Parathyroid adenoma (tissue), 2 donors: ENCODE measurements around the gene KPNA3.
"Not testable (repeated sequence)": the region's sequence is repeated elsewhere in the genome, so short reads cannot be mapped to it uniquely, and the experiment has no call there.

ENCODE experiments used
- H2AFZ ChIP-seq: fragments of 300-600 bp; sonication (generic); one replicate; pipeline ENCODE4 v1.7.0; 2017; ENCODE audit warnings: antibody characterized with exemption, mild to moderate bottlenecking
- H3K27ac ChIP-seq: fragments of 300-600 bp; sonication (generic); one replicate; pipeline ENCODE4 v1.7.0; 2017
- H3K27me3 ChIP-seq: fragments of 300-600 bp; sonication (generic); one replicate; pipeline ENCODE4 v1.7.0; 2017; ENCODE audit warnings: low read length; ENCODE audit not compliant: control insufficient read depth, insufficient read depth
- H3K36me3 ChIP-seq: fragments of 300-600 bp; sonication (generic); one replicate; pipeline ENCODE4 v1.7.0; 2017; ENCODE audit warnings: low read length; ENCODE audit not compliant: control insufficient read depth, insufficient read depth
- H3K4me1 ChIP-seq: fragments of 300-600 bp; sonication (generic); one replicate; pipeline ENCODE4 v1.7.0; 2017; ENCODE audit warnings: control low read depth
- H3K4me2 ChIP-seq: fragments of 300-600 bp; sonication (generic); one replicate; pipeline ENCODE4 v1.7.0; 2017; ENCODE audit warnings: low read length
- H3K4me3 ChIP-seq: fragments of 300-600 bp; sonication (generic); one replicate; pipeline ENCODE4 v1.7.0; 2017; ENCODE audit warnings: low read depth, low read length
- H3K79me2 ChIP-seq: fragments of 300-600 bp; sonication (generic); one replicate; pipeline ENCODE4 v1.7.0; 2017; ENCODE audit warnings: control low read depth
- H3K9ac ChIP-seq: fragments of 300-600 bp; sonication (generic); one replicate; pipeline ENCODE4 v1.7.0; 2017; ENCODE audit warnings: mild to moderate bottlenecking
- H3K9me3 ChIP-seq: fragments of 300-600 bp; sonication (generic); one replicate; pipeline ENCODE4 v1.7.0; 2017; ENCODE audit warnings: low read length; ENCODE audit not compliant: control insufficient read depth
- TF ChIP-seq, protein P1 (sequence below): fragments of 300-600 bp; sonication (generic); IDR thresholded peaks from one replicate; pipeline ENCODE4 v1.7.0; 2017; ENCODE audit warnings: antibody characterized with exemption, mild to moderate bottlenecking
- donor health status: primary hyperparathyroidism.

KPNA3 gene

DNA sequence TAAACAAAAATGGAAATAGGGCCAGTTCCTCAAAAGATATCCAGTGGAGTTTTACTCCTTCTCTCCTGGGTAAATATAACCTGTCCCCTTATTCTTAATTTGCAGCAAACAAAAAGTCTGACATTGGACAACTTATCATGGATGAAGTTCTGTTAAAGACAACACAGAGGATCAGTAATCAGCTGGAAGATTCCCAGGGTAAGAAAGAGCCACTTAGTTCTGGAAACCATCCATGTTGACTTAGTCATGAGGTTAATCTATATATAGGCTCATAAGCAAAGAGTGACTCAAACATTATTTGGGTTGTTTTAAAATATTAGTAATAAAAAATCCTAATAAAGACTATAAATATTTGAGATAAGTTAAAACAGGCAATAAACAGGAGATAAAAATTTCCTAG is 60.7 kb downstream of the KPNA3 start:
- Histone ChIP-seq H3K4me3 (no peak overlapping the region), H3K9ac (no peak overlapping the region), H3K27ac (no peak overlapping the region), H3K4me1 (no peaks in the 10 kb centered on the region), H3K27me3 (no peaks in the 10 kb centered on the region), H2AFZ (no peak overlapping the region), H3K9me3 (no peaks in the 10 kb centered on the region), H3K4me2 (no peak overlapping the region), H3K36me3 (no peaks in the 10 kb centered on the region), H3K79me2 (no peaks in the 10 kb centered on the region)
- TF ChIP-seq, protein P1, sequence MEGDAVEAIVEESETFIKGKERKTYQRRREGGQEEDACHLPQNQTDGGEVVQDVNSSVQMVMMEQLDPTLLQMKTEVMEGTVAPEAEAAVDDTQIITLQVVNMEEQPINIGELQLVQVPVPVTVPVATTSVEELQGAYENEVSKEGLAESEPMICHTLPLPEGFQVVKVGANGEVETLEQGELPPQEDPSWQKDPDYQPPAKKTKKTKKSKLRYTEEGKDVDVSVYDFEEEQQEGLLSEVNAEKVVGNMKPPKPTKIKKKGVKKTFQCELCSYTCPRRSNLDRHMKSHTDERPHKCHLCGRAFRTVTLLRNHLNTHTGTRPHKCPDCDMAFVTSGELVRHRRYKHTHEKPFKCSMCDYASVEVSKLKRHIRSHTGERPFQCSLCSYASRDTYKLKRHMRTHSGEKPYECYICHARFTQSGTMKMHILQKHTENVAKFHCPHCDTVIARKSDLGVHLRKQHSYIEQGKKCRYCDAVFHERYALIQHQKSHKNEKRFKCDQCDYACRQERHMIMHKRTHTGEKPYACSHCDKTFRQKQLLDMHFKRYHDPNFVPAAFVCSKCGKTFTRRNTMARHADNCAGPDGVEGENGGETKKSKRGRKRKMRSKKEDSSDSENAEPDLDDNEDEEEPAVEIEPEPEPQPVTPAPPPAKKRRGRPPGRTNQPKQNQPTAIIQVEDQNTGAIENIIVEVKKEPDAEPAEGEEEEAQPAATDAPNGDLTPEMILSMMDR: no peak

DNA sequence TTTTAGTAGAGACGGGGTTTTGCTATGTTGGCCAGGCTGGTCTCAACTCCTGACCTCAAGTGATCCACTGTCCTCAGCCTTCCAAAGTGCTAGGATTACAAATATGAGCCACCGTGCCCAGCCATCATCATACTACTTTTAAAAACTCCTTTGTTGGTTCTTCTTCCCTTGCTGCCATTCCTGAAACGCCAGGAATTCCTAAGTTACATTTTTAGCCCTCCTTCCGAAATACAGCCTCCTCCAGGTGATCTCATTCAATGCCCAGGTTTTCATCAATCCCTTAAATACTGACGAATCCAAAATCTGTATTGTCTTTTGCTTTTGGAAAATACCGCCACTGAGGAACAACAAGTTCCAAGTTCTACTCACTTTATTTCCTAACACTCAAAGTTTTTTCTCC is 75.9 kb downstream of the KPNA3 start:
- Histone ChIP-seq H3K36me3 (no peaks in the 10 kb centered on the region), H3K9ac (no peak overlapping the region), H3K4me2 (no peak overlapping the region), H3K9me3 (no peaks in the 10 kb centered on the region), H3K4me3 (no peak overlapping the region), H3K79me2 (no peaks in the 10 kb centered on the region), H3K27ac (no peak overlapping the region), H3K27me3 (no peaks in the 10 kb centered on the region), H2AFZ (no peak overlapping the region), H3K4me1 (no peaks in the 10 kb centered on the region)
- TF ChIP-seq, protein P1: no peak

DNA sequence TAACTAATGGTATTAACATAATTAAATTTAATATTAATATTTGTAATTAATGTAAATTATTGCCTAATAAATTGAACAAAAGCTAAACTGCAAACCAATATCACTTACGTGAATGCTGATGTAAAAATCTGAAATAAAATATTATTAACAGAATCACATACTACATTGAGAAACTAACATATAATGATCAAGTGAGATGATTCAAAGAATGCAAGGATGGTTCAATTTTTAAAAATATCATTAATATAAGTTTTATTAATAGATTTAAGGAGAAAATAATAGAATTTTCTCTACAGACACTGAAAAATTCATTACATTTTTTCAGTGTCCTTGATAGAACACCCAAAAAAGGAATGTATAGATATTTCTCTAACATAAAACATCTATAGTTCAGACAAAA is 77.7 kb downstream of the KPNA3 start:
- Histone ChIP-seq H3K9me3 (no peaks in the 10 kb centered on the region), H3K36me3 (no peaks in the 10 kb centered on the region), H3K9ac (no peak overlapping the region), H3K27me3 (no peaks in the 10 kb centered on the region), H2AFZ (no peak overlapping the region), H3K79me2 (no peaks in the 10 kb centered on the region), H3K27ac (no peak overlapping the region), H3K4me1 (no peaks in the 10 kb centered on the region), H3K4me3 (no peak overlapping the region), H3K4me2 (no peak overlapping the region)
- TF ChIP-seq, protein P1: no peak

DNA sequence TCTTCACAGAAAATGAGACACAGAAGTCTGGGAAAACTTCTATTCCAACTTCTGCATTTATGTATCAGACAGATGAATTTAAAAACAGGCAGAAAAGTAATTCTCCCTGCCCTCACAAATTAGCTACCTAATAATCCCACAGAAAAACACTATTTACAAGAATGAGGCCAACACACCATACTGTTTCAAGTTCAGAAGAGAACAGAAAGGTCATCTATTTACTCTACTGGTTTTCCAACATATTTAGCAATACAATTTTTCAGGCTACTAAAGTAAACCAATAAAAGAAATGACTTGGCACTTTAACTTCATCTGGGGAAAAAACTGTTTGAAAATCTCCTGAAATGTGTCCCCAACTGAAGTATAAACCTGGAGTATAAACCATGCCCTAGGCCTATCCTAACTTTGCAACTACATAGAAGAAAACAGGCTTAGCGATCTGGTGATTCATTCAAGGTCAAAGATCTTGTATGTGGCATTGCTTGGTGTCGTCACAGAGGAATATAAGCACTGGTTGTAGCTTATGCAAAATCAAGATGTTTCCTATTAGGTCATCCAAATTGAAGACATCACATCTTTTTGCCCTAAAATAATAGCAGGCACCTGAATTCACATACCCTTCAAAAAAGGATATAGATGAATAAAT is 81.1 kb downstream of the KPNA3 start:
- Histone ChIP-seq H3K4me2 (no peak overlapping the region), H3K79me2 (no peaks in the 10 kb centered on the region), H3K36me3 (no peaks in the 10 kb centered on the region), H3K9ac (no peak overlapping the region), H3K9me3 (no peaks in the 10 kb centered on the region), H3K27me3 (no peaks in the 10 kb centered on the region), H3K4me1 (no peaks in the 10 kb centered on the region), H2AFZ (no peak overlapping the region), H3K4me3 (no peak overlapping the region), H3K27ac (no peak overlapping the region)
- TF ChIP-seq, protein P1: no peak

DNA sequence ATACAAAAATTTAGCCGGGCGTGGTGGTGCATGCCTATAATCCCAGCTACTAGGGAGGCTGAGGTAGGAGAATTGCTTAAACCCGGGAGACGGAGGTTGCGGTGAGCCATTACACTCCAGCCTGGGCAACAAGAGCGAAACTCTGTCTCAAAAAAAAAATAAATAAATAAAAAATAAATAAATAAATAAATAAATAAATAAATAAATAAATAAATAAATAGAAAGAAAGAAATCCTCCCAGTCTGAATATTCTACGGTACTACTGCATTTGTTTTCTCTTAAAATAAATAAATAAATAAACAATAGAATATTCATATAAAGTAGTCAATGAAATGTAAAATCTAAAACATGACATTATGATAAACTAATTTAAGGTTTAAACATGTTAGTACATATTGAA is 88.2 kb downstream of the KPNA3 start:
- not testable (repeated sequence) for H3K36me3 ChIP-seq, H3K9ac ChIP-seq, H3K9me3 ChIP-seq, H3K79me2 ChIP-seq, H2AFZ ChIP-seq, H3K27me3 ChIP-seq, H3K27ac ChIP-seq, H3K4me1 ChIP-seq, H3K4me3 ChIP-seq, H3K4me2 ChIP-seq
